GM19467 (cell line): ENCODE measurements around the gene TLX2.

Source experiments
- ATAC-seq: cut with Tn5 transposase; IDR thresholded peaks from one replicate; pipeline ENCODE4 v1.9.1; 2021; ENCODE audit warnings: mild to moderate bottlenecking, moderate library complexity; ENCODE audit not compliant: unreplicated experiment

Gene TLX2

DNA sequence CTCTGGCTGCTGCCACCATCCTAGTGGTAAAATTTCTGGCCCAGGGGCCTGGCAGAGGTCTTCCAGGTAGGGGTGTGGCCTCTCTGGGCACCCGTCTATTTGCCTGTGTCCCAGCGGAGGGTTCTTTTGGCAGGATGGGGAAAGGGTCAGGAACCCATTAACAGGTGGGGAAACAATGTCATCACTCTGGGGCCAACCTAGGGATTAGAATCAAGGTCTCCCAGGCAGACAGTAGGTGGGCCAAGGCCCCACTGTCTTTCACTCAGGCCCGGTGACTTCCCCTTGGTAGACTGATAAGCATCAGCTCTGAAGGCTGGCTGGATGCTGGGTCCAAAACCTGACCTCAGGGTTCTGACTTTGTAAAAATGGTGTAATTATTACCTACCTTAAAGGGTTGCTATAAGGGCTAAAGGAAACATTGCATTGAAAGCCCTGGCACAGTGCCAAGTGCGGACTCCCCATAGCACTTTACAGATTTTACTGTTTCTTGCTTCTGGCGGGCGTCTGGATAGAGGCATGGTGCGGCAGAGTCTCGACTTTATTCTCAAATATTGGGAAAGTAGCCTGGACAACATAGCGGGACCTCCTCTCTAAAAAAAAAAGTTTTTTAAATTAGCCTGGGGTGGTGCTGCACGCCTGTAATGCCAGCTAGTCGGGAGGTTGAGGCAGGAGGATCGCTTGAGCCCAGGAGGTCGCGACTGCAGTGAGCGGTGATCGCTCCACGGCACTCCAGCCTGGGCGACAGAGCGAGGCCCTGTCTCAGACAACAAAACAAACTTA, 17.1 kb upstream of the TLX2 start:
- ATAC-seq, result no peak

DNA sequence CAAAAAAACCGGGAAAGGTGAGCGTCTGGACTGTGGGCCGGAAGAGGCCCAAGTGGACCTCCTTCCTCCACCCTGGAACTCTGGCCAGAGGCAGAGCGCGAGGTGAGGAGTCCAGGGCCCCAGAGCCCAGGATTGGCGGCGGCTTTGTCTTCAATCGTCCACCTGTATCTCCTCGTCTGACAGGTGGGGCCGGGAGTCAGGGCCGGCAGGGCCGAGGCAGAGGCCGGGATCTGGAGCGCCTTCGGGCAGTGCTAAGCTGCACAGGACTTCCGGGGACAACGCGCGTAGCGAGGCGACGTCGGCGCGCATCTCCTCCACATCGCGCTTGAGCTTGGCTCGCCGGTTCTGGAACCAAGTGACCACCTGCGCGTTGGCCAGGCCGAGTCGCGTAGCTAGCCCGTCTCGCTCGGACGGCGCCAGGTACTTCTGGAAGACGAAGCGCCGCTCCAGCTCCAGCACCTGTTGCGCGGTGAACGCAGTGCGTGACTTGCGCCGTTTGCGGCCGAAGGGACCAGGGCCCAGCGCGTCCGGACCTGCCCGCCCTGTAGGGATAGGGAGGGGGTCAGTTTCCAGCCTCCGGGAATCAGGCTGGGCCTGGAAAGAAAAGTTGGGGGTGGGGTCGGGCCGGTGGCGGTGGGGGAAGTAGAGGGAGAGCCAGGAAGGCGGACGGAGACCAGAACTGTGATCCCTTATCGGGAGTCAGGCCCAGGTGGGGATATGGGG, 16.3 kb upstream of the TLX2 start:
- no peak for ATAC-seq

DNA sequence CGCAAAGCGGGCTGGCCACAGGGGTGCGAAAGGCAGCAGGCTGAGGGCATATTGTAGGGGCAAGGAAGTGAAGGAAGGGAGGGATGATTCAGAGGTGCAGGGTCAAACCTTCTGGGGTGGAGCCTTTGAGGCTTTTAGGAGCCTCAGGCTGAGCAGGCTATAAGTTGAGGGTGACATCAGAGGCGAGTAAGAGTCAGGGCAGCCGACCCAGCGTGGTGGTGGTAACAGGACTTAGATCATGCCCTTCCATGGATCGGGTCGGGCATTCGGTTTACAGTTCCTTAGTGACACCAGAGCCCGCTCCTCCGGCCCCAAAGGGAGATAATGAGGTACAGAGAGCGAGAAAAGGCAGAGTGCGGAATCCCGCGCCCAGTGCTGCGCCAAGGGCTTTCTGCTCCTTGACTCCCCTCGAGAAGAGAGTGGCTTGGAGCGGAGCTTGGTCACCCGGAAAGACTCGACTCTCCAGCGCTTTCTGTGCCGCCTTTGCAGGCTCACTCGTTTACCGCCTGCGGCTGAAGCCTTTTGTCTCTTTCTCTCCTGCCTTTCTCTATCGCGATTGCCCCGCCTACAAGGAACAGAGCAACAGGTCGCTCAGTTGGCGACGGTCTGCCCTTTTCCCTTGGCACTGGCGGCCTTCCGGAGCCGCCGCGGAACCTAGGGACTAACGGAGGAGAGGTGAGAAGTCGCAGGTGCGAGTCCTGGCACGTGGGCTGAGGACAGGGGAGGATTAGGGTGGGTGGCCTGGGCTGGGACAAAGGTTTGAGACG, 15.6 kb upstream of the TLX2 start:
- ATAC-seq, result no peak

DNA sequence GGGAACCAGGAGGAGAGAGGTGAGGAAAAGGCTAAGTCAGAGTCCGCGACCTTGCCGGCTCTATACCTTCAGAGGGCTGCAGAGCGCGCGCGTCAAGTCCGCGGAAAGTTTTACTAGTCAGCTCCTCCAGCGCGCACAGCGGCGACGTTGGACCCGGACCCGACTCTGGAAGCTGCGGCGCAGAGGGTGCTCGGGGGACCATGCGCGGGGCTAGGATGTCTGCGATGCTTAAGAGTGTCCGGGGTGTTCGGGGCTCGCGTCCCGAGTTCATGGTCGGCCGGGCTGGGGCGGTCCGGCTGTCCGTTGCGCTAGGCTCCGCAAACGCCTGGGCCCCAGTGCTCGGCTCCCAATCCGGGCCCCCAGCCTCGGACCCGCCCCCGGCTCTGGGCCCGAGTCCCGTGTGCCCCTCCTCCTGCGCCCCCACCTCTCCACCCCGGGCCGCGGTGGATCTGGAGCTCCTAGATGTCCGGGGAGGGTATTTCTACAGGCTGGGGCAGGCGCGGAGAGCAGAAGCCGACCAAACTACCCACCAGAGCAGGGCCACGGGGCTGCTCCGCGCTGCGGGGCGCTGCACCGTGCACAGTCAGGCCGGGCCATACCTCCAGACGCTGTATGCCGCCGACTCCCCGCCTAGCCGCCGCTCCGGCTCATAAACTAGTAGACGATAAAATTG, 14.8 kb upstream of the TLX2 start, which contains the start of gene LBX2:
Gene LBX2, minus strand, starts transcription at position 337 of the 673 bp plus-strand sequence. Its CDS starts 66 bp downstream, at position 271.
- no peak for ATAC-seq

DNA sequence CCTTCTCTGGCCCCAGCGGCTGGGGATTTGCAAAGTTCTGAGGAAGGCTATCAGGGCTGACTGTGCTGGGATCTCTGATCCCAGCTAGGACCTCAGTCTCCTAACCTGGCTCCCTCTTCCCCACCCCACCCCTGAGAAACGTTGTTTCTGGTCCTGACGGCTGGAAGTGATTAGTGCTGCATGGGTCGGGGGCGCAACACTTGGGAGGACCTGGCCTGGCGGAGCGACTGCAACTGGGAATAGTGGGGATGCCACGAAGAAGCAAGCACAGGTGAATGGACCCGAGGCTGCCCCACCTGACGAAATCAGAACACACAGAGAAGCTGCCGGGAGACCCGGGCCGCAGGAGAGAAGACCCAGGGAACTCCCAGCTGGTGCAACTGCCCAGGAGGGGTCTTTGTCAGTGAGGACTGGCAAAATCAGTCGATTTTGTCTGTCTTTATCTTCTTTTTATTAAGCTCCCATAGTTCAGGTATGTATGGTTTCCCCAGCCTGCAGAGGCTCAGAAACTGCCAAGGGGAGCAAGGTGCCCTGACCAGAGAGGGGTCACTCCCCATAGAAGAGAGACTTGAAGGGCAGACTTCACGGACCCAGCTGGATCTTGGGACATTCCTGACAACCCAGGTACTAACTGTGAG, 14.2 kb upstream of the TLX2 start:
- ATAC-seq, result no peak

DNA sequence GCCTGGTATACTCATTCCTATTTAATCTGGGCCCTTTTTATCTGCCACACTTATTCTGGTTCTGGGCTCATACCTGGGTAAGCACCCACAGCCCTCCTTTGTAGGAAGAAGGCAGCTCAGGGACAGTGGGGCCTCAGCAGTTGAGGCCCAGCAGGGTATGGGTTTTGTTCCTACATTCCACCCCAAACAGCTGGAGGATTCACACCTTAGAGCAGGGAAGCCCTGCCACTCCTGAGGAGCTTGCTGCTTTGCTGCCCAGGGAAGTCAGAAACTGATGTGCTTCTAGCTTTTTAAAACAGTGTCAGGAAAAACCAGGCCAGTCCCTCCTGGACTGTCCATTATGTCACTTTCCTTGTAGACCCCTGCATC, 13.7 kb upstream of the TLX2 start:
- no peak for ATAC-seq

DNA sequence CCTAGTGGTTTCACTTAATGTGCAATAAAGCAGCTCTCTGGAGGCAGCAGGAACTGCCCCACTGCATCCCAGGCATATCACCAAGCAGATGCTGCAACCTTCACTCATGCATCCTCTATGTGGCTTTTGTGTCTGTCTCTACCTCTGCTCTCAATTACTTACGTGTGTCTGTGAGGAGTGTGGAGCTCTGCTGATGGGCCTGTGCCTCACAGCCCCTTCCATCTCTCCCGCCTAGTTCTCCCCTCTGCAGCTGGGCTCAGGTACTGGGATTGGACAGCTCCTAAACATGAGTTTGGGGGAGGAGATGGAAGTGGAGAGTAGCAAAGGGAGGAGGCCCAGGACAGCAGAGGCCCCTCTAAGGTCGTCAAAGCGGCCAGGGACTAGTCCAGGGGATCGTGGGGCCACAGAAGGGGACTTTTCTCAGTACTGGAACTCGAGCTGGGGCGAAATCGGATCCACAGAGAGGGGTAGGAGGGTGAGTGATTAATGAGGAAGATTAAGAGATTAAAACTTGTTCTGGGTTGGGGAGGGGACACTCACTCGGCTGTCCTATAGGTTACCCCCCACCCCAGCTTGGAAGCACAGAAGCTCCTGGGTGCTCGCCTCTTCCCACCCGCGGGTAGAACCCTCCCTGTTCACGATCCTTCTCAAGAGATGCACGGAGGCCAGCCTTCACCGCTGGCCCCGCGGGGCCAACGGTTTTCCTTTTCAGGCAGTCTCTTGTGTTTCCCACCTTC, 12.7 kb upstream of the TLX2 start:
- ATAC-seq, result no peak

DNA sequence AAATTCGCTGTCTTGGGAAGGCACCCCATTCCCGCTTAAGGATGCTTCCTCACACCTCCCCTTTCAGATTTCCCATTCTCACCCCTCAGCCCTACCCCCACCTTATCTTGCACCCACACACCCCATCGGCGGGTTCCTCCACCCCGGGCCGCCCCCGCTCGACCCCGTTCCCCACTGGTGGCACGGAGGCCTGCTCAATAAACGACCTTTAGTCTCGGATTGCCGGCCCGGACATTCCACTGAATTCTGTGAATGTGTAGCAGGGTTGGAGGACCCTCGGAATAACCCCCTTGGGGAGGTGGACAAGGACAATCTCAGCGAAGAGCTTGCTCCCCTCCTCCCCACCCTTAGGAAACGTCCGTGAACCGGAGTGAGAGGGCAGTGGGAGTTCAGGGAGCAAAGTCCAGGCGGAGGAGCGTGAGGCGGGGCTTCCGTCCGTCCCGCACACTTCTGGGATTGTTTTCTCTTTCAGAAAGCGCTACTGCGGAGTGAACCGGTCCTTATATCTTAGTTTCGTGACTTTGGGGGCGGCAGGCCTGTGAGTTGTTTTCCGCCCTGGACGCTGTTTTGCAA, 12.0 kb upstream of the TLX2 start:
- no peak for ATAC-seq

DNA sequence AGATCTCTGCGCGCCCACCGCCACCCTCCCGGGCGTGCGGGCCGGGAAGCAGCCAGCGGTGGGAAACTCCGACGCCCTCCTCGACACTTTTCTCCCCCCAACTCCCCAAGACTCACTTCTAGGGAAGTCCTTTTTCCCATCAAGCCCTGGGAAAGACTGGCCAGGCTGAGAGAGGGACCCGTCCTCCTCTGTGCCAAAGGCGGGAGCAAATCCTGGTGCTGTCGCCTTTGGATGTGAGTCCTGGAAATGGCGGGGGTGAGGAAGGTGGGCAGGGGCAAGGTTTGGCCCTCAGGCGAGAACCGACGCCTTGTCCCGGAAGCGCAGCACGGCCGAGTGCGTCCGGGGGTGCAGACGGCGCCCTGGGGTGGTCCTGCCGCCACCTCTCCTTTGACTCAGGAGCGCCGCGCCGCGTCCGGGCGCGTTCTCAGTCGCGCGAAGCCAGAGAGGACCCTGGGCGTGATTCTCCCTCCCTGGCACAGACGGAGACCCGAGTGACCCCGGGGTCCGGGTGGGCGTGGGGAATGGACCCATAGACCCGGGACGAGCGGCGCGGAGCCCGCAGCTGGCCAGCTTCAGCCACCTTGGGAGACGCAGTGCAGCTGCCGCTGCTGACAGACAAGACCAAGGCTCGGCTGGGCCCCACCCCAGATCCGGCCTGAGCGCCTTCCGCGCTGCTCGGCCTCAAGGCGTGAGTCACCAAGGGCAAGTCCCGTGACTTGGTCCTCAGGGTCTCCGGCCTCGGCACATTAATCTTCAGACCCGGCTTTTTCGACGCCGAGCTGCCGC, 11.3 kb upstream of the TLX2 start:
- peak; percentile 30 for ATAC-seq

DNA sequence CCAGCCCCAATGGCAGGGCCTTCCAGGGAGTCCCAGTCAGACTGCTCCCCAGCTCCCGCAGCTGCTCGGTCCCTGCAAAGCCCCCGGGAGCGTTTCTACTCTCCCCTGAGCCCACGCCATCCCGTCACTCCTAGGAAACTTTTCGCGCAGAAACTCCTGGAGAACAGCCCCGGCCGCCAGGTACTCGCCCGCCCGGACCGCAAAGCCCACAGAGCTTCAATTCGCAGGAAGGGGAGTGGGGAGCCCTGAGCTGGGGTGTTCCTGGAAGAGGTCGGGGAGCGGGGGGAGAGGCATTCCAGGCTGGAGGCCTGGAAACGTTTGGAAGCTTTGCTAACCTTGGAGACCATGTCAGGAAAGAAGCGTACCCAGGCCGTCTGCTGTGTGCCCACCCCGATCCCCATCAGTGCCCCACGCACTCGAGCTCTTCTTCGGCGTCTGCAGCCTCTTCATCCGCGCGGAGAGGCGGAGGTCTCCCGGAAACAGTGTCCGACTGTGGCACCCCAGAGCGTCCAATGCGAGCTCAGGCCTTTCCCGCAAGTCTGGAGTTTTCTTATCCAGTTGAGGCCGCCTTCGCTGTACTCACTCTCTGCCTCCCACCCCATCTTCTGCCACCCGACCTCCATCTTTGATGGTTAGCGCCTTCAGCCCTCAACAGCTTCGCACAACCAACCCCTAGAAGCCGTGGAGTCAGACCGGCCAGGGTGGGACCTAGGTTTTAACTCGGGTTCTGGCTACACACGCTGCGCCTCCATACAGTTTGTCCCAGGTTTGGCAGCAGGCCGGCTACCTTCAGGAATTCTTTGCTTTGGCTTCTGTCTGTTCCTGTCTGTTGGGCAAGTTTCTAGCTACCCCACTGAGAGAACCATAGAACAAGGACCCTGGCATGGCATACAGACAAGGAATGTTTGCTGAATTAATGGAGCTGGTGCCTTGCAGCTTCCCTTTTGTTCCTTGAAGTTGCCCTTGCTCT, 10.5 kb upstream of the TLX2 start:
- ATAC-seq, result no peak

DNA sequence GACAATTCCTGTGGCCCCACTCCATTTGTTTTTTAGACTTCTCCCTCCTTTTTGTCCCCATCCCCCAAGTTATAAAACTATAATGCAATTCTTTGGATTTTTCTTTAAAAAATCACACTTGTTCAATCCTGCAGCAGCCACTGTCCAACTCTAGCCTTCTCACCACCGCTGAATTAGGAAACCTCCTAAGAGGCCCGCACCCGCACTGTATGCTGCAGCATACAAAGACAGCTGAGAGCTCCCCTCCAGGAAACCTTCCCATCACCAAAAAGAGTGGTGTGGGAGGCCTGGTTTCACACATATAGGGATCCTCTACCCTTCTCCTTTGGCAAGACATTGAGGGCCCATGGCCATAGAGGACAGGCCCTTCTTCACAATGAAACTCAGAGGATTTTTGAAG, 9.7 kb upstream of the TLX2 start:
- no peak for ATAC-seq

DNA sequence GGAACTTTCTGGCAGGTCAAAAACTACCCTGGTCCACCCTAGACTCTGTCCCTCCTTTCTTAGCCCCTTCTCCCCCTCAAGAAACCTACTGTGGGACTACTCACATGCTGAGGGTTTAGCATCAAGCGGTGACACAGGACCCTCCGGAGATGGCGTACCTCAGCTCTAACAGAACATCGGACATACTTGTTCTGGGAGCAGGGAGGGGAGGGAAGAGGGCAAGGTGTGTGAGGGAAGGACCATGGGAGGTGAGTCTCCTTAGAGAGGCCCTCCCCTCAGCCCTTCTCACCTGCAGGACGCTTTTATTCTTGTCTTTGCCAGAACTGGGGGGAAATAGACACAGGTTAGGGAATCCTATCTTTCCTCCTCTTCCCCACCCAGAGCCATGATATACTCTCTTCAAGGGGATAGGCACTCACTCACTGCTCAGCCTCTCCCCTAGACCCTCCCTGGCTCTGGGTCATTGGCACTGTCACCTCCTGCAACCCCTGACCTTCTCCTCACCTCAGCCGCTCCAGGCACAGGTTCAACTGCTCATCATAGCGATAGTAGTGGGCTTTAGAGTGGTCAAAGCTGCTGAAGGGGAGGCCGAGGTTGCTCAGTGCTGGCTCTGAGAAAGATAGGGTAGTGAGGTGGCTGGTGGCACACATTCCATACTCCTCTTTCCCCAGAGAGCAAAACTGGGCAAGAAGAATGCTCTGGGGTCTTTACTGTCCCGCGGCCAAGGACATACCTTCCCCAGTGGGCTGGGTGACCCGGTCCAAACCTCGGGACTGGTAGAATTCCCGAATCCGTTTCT, 8.6 kb upstream of the TLX2 start:
- ATAC-seq, result no peak

DNA sequence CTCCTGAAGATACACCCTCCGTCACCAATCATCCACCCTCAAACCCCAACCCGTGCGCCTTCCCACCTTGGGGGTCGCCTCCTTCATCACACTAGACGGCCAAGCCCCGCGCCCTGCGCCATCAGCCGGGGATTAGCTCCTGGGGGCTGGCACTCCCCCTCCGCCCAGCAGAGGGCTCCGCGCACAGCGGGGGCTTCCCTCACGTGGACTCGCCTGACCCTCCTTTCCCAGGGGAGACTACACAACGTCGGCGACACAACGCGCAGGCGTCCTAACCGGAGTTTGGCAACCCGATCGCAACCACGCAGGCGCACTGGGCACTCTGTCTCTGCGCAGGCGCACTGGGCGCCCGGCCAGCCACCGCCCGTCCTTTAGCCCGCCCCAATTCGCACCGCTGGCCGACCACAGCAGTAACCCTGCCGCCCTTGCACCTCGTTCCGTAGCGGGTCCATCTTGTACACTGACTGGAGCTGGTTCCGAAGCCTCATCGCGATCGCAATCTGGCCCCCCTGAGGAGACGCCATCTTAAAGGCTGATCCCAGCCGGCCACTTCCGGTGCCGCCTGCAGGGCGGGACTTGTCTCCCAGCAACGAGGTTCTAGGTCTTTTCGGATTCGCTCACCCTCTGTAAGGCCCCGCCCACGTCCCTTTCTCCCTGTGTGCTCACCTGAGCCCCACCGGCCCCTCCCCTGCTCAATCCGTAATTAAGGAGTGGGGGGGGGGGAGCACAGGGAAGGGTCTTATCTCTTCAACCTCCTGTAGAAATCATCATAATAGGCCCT, 6.9 kb upstream of the TLX2 start, which contains the start of gene PCGF1:
Gene PCGF1, minus strand, starts transcription at position 551 of the 781 bp plus-strand sequence. Its CDS starts 27 bp downstream, at position 524.
- ATAC-seq, result peak; percentile 85

DNA sequence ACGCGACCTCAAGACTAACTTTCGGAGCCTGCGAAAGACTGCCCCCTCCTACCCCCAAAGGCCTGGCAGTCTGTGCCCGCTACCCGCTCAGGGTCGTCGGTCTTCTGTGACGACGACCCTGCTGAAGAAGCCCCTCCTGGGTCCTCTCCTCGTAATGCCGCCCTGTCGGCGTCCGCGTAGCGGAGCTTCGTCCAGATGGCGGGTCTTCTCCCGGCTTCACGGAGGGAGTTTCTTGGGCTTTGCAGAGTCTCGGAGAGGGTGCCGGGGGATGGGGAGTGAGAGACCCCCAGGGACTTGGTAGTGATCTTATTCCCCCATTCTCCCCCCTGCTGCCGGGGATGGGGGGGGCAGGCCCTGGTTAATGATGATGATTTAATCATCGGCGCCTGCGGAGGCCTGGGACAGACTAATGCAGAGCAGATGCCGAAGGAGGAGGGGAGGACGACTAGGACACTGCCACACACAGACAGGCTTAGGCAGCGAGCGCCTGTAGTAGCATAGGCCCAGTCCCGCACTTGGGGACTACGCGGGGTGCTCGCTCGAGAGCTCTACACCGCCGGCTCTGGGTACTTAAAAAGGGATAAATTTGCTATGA, 6.2 kb upstream of the TLX2 start:
- peak; percentile 3 for ATAC-seq

DNA sequence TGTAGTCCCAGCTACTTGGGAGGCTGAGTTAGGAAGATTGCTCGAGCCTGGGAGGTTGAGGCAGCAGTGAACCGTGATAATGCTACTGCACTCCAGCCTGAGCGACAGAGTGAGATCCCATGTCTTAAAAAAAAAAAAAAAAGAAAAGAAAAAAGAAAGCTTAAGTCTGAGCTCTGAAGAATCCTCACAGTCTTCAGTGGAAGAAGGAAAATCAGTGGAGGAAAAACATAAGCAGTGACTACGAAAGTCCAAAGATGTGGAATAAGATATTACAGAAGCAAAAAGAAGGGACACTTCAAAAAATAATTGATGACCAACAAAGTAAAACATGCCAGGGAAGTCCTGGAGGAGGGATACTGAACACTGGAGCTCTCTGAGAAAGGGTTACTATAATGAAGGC, 4.0 kb upstream of the TLX2 start:
- ATAC-seq, result no peak
